Large intestine (tissue), 3 donors: ENCODE measurements around the gene TTC17. TPM values are rescaled to one million over a fixed set of nuclear protein-coding genes. Genes with fewer than 3 reads are reported as not detected.

ENCODE experiments used
- DNase-seq, 2 donors: peaks; one replicate each; pipeline versions ENCODE4 v3.0.0 to v3.0.0-alpha.2; 2013
- H3K27ac ChIP-seq: one replicate; pipeline ENCODE4 v1.5.1; 2013; ENCODE audit warnings: low read length
- H3K27me3 ChIP-seq: 2 replicates; pipeline ENCODE4 v1.6.1; 2013; ENCODE audit warnings: low read length; ENCODE audit not compliant: control insufficient read depth, insufficient read depth
- H3K36me3 ChIP-seq: 2 replicates; pipeline ENCODE4 v1.6.1; 2013; ENCODE audit warnings: low read length; ENCODE audit not compliant: control insufficient read depth, insufficient read depth
- H3K4me1 ChIP-seq: one replicate; pipeline ENCODE4 v1.6.1; 2013; ENCODE audit warnings: low read length; ENCODE audit not compliant: control insufficient read depth, insufficient read depth
- H3K4me3 ChIP-seq: one replicate; pipeline ENCODE4 v1.5.1; 2013; ENCODE audit warnings: low read length
- H3K9me3 ChIP-seq: one replicate; pipeline ENCODE4 v1.6.1; 2013; ENCODE audit warnings: mild to moderate bottlenecking, low read depth, low read length, moderate library complexity; ENCODE audit not compliant: control insufficient read depth
- WGBS: methylation state at CpG from one replicate; pipeline ENCODE4 v1.1.5; 2013; ENCODE audit warnings: low lambda C conversion rate; ENCODE audit not compliant: insufficient coverage; 5-methylcytosine and 5-hydroxymethylcytosine counted together
- polyA plus RNA-seq: library from polyadenylated mRNA; unstranded; fragments of 120-200 nt; gene quantifications from one replicate; pipeline ENCODE4 v1.2.1, GENCODE V29; 2013

TTC17 gene
- polyA plus RNA-seq, 1 donor = 152 TPM

DNA sequence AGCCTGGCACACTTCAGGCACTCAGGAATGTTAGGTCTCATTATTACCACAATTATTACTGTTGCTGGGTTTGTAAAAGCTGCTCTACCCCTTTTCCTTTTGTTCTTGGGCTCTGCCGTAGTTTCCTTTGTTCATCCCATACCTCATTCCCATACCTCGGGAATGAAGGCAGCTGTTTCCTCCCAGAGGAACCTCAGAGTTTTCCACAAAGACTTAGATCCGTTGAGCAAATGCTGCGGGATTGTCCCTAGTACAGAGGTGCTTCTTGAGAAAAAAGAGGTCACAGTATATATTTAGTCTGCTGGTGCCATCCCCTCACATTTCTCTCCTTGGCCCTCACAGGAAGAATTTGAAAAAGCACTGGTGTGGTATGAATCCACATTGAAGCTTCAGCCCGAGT is 134.7 kb downstream of the TTC17 start:
- H3K27ac ChIP-seq = no peak overlapping the region
- H3K27me3 ChIP-seq = no peaks in the 10 kb centered on the region
- no peak for DNase-seq
- H3K9me3 ChIP-seq = no peaks in the 10 kb centered on the region
- WGBS = no CpG with 5 or more reads among the region's 5 CpGs
- no peaks in the 10 kb centered on the region for H3K4me1 ChIP-seq
- peaks cover 46% of the 10 kb centered on the region for H3K36me3 ChIP-seq
- H3K4me3 ChIP-seq = no peak overlapping the region

DNA sequence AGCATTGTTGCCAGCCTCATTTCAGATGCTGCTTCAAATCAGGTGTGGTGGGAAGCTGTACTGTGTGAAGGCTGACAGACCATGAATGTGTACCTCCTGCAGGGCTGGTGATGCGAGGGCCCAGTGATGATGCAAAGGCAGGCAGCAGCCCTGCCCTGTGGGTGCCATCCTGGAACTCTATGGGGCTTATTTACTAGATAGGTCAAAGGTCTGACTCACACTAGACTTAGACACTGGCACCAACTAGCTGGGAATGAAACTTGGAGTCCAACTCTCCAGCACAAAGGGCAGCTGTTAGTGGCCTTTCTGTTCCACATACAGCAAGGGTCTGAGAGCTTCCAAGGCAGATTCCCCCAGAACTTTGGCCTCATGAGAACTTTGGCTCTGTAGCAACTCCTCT is 138.4 kb downstream of the TTC17 start:
- peaks cover 21% of the 10 kb centered on the region for H3K36me3 ChIP-seq
- H3K27ac ChIP-seq = no peak overlapping the region
- no CpG with 5 or more reads among the region's 1 CpG for WGBS
- DNase-seq = no peak
- H3K4me3 ChIP-seq = no peak overlapping the region
- H3K4me1 ChIP-seq = no peaks in the 10 kb centered on the region
- H3K9me3 ChIP-seq = no peaks in the 10 kb centered on the region
- no peaks in the 10 kb centered on the region for H3K27me3 ChIP-seq

DNA sequence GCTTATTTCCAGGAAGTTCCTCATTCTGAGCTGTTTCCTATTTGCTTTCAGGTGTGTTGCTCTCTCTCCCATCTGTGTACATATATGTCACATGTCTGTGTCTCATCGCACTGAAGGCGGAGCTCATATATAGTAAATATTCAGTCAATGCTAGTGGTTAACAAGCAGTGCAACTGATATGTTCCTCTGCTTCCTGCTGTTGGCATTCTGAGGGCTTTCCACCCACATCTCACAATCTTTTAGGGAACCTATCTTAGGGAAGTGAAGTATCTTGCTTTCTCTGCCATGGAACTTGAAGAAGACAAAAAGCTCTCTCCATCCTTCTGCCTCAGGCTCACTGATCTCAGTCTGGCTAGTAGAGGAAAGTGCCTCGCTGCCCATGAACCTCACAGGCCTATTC is 139.8 kb downstream of the TTC17 start:
- H3K27me3 ChIP-seq = no peaks in the 10 kb centered on the region
- no peak for DNase-seq
- no peak overlapping the region for H3K27ac ChIP-seq
- WGBS = no CpG with 5 or more reads among the region's 3 CpGs
- no peak overlapping the region for H3K4me3 ChIP-seq
- peaks cover 10% of the 10 kb centered on the region for H3K36me3 ChIP-seq
- H3K9me3 ChIP-seq = no peaks in the 10 kb centered on the region
- H3K4me1 ChIP-seq = no peaks in the 10 kb centered on the region

DNA sequence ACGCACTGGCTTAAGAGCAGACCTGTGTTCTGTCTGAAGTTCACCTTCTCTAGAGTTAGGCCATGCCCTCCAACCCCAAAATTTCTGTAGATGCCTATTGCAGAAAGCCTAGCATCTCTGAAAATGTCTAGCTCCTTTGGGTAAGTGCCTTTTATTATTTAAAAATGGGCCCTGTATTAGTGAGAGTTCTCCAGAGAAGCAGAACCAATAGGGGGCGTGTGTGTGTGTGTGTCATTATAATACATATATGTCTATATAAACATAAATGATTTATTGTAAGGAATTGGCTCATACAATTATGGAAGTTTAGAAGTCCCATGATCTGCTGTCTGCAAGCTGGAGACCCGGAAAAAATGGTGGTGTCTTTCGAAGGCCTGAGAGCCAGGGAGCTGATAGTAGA is 144.7 kb downstream of the TTC17 start:
- H3K27me3 ChIP-seq = no peaks in the 10 kb centered on the region
- H3K4me3 ChIP-seq = no peak overlapping the region
- DNase-seq = no peak
- H3K27ac ChIP-seq = no peak overlapping the region
- H3K36me3 ChIP-seq = no peaks in the 10 kb centered on the region
- H3K4me1 ChIP-seq = peaks cover under 1% of the 10 kb centered on the region
- WGBS = 100% methylated on average over 2 of the region's 4 CpGs
- H3K9me3 ChIP-seq = no peaks in the 10 kb centered on the region

DNA sequence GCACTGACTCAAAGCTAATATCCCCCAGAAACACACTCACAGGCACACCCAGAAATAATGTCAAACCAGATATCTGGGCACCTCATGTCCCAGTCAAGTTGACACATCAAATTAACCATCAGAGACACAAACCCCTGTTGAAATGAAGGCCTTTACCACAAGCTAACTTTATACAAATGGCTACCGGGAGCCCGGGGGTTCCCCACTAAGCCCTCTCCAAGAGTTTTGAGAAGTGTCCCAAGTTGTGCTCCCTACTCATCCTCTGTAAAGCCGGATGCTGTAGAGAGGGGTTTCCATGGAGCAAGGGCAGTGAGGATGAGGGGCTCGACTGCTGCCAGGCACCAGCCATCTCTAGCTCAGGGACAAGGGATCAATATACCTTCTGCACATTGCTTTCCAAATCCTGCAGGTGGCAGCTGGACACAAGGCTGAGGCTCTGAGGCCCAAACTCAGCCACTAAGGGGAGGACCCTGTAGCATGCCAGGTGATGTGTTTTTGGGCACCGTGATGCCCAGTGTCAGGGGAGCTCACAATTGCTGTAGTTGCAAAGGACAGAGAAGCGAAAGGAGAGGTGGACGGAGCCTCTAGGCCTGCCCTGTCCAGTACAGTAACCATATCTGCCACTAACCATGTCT is 145.7 kb downstream of the TTC17 start:
- no peak for DNase-seq
- no peak overlapping the region for H3K27ac ChIP-seq
- no peak overlapping the region for H3K4me3 ChIP-seq
- H3K9me3 ChIP-seq = no peaks in the 10 kb centered on the region
- no peaks in the 10 kb centered on the region for H3K36me3 ChIP-seq
- H3K27me3 ChIP-seq = no peaks in the 10 kb centered on the region
- peaks cover 11% of the 10 kb centered on the region for H3K4me1 ChIP-seq
- no CpG with 5 or more reads among the region's 7 CpGs for WGBS

DNA sequence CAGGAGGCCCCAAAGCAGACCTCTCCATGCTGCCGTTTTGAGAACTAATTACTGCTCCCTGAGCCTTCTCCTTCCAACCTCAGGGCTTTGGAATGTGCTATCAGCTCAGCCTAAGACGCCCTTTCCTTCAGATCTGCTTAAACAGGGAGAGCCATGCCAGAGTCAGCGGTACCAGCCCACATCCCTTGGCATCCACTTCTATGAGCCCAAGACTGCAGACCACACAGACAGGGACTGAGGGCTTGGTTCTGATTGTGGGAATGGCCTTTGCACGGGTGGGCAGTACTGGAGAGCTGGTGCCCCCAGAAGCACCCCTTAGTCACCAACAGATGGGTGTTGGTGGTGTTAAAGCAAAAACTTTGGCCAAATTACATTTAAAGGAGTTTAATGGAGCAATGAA is 146.5 kb downstream of the TTC17 start:
- Histone ChIP-seq H3K27me3 (no peaks in the 10 kb centered on the region), H3K9me3 (no peaks in the 10 kb centered on the region), H3K4me3 (no peak overlapping the region), H3K27ac (no peak overlapping the region), H3K36me3 (no peaks in the 10 kb centered on the region), H3K4me1 (peaks cover 11% of the 10 kb centered on the region)
- WGBS = no CpG with 5 or more reads among the region's 4 CpGs
- DNase-seq = no peak

DNA sequence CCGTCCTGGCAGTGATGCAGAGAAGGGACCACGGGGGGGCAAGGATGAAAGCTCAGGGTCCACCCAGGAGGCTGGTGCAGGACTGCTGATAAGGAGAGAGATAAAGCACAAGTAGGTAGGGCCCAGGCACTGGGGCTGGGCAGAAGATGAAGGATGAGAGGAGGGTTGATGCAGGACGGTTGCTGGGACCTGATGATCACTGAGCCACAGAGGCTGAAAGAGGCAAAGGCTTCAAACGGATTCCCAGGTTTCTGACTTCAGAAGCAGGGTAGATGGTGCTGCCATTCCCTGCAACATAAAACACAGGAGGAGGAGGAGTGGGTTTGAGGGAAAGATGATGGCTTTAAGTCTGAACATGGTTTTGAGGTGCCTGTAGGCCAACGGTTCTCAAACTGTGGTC is 148.5 kb downstream of the TTC17 start:
- WGBS = no CpG with 5 or more reads among the region's 5 CpGs
- Histone ChIP-seq H3K4me1 (peaks cover 11% of the 10 kb centered on the region), H3K9me3 (no peaks in the 10 kb centered on the region), H3K27ac (no peak overlapping the region), H3K36me3 (no peaks in the 10 kb centered on the region), H3K4me3 (no peak overlapping the region), H3K27me3 (no peaks in the 10 kb centered on the region)
- no peak for DNase-seq

DNA sequence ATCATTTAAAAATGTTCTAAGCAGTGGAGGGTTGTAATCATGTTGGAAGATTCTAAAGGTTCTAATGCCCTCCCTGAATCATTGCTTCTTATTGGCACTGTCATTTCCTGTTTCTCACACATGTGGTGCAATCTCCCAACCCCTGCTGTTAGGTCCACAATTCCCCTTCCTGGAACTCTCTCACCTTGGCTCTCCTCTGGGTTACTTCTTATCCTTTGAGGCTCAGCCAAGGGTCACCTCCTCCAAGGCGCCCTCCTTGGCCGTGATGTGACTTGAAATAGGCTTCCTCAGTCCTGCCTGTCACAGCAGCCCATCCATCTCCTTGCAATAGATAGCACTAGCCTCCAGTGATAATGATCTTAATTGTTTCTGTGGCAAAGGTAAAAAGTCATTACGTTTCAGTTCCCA is 149.8 kb downstream of the TTC17 start:
- Histone ChIP-seq H3K9me3 (no peaks in the 10 kb centered on the region), H3K4me1 (peaks cover 11% of the 10 kb centered on the region), H3K36me3 (no peaks in the 10 kb centered on the region), H3K4me3 (no peak overlapping the region), H3K27ac (no peak overlapping the region), H3K27me3 (no peaks in the 10 kb centered on the region)
- peak; percentile 37 to 72 for DNase-seq
- no CpG with 5 or more reads among the region's 3 CpGs for WGBS

DNA sequence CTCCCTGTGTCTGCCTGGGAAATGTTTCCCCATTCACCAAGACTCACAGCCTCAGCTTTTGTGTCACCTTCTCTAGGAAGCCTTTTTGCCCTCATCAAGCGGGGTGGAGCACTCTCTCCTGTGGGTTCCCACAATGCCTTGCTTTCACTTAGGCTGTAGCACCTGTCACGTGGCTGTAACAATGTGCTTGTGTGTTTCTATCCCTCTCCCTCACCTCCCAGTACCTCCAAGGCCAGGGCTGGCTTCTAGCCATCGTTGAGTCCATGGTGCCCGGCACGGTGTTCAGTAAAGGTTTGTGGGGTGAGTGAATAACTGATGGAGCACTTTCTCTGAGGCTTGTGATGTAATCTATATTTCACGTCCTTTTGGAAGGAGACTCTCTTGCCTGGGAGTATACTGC is 153.2 kb downstream of the TTC17 start:
- H3K27ac ChIP-seq = no peak overlapping the region

DNA sequence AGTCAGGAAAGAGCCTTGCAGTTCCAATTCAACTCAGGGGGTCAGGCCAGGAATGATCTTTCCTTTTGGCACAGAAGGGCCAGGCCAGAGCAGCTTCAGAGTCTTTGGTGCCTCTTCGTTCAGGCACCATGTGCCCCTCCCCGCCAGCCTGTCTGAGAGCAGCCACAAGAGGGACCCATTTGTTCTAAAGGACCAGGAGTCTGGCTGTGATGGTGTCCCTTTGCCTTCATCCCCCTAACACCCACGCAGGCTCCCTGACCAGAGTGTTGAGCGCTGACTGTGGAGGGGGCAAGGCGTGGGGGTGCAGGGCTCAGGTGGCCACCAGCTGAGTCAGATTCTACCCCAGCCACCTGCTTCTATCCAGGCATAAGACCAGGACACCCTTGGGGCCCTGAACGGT is 156.4 kb downstream of the TTC17 start:
- no CpG with 5 or more reads among the region's 6 CpGs for WGBS
- no peak for DNase-seq
- Histone ChIP-seq H3K27ac (no peak overlapping the region), H3K4me1 (no peaks in the 10 kb centered on the region), H3K9me3 (no peaks in the 10 kb centered on the region), H3K4me3 (no peak overlapping the region), H3K36me3 (no peaks in the 10 kb centered on the region), H3K27me3 (no peaks in the 10 kb centered on the region)

More for the DNA sequence above, 153.2 kb downstream of the TTC17 start:
- Histone ChIP-seq H3K9me3 (no peaks in the 10 kb centered on the region), H3K36me3 (no peaks in the 10 kb centered on the region), H3K4me3 (no peak overlapping the region), H3K4me1 (peaks cover 11% of the 10 kb centered on the region), H3K27me3 (no peaks in the 10 kb centered on the region)
- no peak for DNase-seq
- WGBS = no CpG with 5 or more reads among the region's 6 CpGs

DNA sequence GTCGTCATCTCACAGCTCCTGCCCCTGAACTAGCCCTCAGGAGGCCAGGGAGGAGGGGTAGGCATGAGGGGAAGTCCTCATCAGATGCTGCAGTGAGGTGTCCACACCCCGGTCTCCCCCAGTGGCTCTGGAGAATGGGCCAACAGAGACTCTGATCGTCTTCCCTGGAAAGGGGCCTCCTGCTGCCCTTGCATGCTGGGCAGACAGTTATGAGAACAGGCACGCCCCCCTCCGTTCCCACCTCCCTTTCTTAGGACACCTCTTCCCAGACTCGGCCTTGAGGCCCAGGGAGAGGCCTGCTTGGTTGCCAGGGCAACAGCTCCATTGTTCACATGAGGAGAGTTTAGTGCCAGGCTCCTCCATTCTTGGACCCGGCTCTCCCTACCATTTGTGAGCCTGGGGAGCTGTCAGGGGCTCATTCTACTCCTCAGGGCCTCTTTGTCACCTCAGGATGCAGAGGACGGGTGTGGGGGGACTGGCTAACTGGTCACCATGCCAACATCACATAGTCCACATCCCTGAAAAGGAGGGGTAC is 157.7 kb downstream of the TTC17 start:
- peaks cover under 1% of the 10 kb centered on the region for H3K9me3 ChIP-seq
- no peaks in the 10 kb centered on the region for H3K27me3 ChIP-seq
- H3K4me3 ChIP-seq = no peak overlapping the region
- H3K27ac ChIP-seq = no peak overlapping the region
- WGBS = no CpG with 5 or more reads among the region's 8 CpGs
- no peak for DNase-seq
- no peaks in the 10 kb centered on the region for H3K4me1 ChIP-seq
- no peaks in the 10 kb centered on the region for H3K36me3 ChIP-seq
